CD14-positive monocyte (primary cell): Measurements from ENCODE around the gene MS4A18. TPM values are rescaled to one million over a fixed set of nuclear protein-coding genes. Genes with fewer than 3 reads are reported as not detected.

Experiments
- DNase-seq, 3 donors: peaks; one replicate each; pipeline ENCODE4 v3.0.0-alpha.2; 2011 to 2022
- H2AFZ ChIP-seq: 2 replicates; pipeline ENCODE4 v1.6.0; 2012; ENCODE audit warnings: mild to moderate bottlenecking, low read depth, low read length, inconsistent platforms; ENCODE audit not compliant: insufficient read depth, poor library complexity, severe bottlenecking
- H3K27ac ChIP-seq, 2 donors: 1 replicate in 1 of 2; 2 replicates in 1 of 2; pipeline ENCODE4 v1.5.1; 2012 to 2013; ENCODE audit warnings: low read length in 2 of 2, control low read depth in 1 of 2, inconsistent platforms in 1 of 2, low read depth in 1 of 2, mild to moderate bottlenecking in 1 of 2
- H3K27me3 ChIP-seq, 2 donors: one replicate each; pipeline versions ENCODE4 v1.6.0 to v1.6.1; 2011 to 2013; ENCODE audit warnings: low read length in 2 of 2; ENCODE audit not compliant: control insufficient read depth in 2 of 2, insufficient read depth in 2 of 2
- H3K36me3 ChIP-seq, 2 donors: replicated peaks in 1 of 2; 1 replicate in 1 of 2; 2 replicates in 1 of 2; pipeline versions ENCODE4 v1.5.1 to v1.6.1; 2012 to 2013; ENCODE audit warnings: low read length in 2 of 2, control low read depth in 1 of 2, inconsistent platforms in 1 of 2, mild to moderate bottlenecking in 1 of 2; ENCODE audit not compliant: insufficient read depth in 2 of 2, control insufficient read depth in 1 of 2
- H3K4me1 ChIP-seq, 2 donors: 1 replicate in 1 of 2; 2 replicates in 1 of 2; pipeline versions ENCODE4 v1.5.1 to v1.6.1; 2012 to 2013; ENCODE audit warnings: low read length in 2 of 2, control low read depth in 1 of 2, inconsistent platforms in 1 of 2, mild to moderate bottlenecking in 1 of 2, moderate library complexity in 1 of 2; ENCODE audit not compliant: insufficient read depth in 2 of 2, control insufficient read depth in 1 of 2
- H3K4me2 ChIP-seq: replicated peaks from 2 replicates; pipeline ENCODE3; 2012; ENCODE audit warnings: low read length, moderate library complexity, mild to moderate bottlenecking; ENCODE audit not compliant: poor library complexity, severe bottlenecking; ENCODE audit errors: extremely low read depth
- H3K4me3 ChIP-seq, 3 experiments: fragments of 200-600 bp in 1 of 3; sonication (generic) in 1 of 3; replicated peaks in 1 of 3; 1 replicate in 2 of 3; 2 replicates in 1 of 3; pipeline ENCODE4 v1.5.1; 2011 to 2013; ENCODE audit warnings: low read length in 3 of 3, mild to moderate bottlenecking in 3 of 3, control low read depth in 2 of 3, low read depth in 2 of 3, inconsistent platforms in 1 of 3, moderate library complexity in 1 of 3
- H3K79me2 ChIP-seq: 2 replicates; pipeline ENCODE4 v1.6.0; 2012; ENCODE audit warnings: mild to moderate bottlenecking, control low read depth, inconsistent platforms, low read length, moderate library complexity; ENCODE audit not compliant: insufficient read depth
- H3K9ac ChIP-seq: 2 replicates; pipeline ENCODE4 v1.6.0; 2017; ENCODE audit warnings: low read length, mild to moderate bottlenecking; ENCODE audit not compliant: insufficient read depth, poor library complexity, severe bottlenecking
- H3K9me3 ChIP-seq, 2 donors: replicated peaks in 1 of 2; 1 replicate in 1 of 2; 2 replicates in 1 of 2; pipeline versions ENCODE4 v1.5.1 to v1.6.1; 2012 to 2013; ENCODE audit warnings: low read length in 2 of 2, control low read depth in 1 of 2; ENCODE audit not compliant: control insufficient read depth in 1 of 2, insufficient read depth in 1 of 2
- H4K20me1 ChIP-seq: 2 replicates; pipeline ENCODE4 v1.6.0; 2012; ENCODE audit warnings: mild to moderate bottlenecking, low read length, control low read depth, moderate library complexity; ENCODE audit not compliant: insufficient read depth
- H3K27ac Mint-ChIP-seq, 7 donors: one replicate each; pipeline ENCODE4 v1.8.0; 2020; ENCODE audit warnings: mild to moderate bottlenecking in 7 of 7, mixed read lengths in 7 of 7, moderate library complexity in 6 of 7, inconsistent platforms in 2 of 7
- H3K27me3 Mint-ChIP-seq, 3 donors: one replicate each; pipeline ENCODE4 v1.8.0; 2021 to 2022; ENCODE audit warnings: low read depth in 3 of 3, mild to moderate bottlenecking in 3 of 3, mixed read lengths in 3 of 3, moderate library complexity in 3 of 3, inconsistent platforms in 1 of 3
- H3K36me3 Mint-ChIP-seq, 2 donors: one replicate each; pipeline ENCODE4 v1.8.0; 2020; ENCODE audit warnings: mixed read lengths in 2 of 2, inconsistent platforms in 1 of 2, mild to moderate bottlenecking in 1 of 2
- H3K4me1 Mint-ChIP-seq: one replicate; pipeline ENCODE4 v1.8.0; 2020; ENCODE audit warnings: mild to moderate bottlenecking, mixed read lengths
- H3K4me3 Mint-ChIP-seq, 2 donors: one replicate each; pipeline ENCODE4 v1.8.0; 2020; ENCODE audit warnings: mild to moderate bottlenecking in 2 of 2, mixed read lengths in 2 of 2, moderate library complexity in 1 of 2
- H3K9me3 Mint-ChIP-seq, 7 donors: one replicate each; pipeline ENCODE4 v1.8.0; 2020 to 2022; ENCODE audit warnings: mixed read lengths in 7 of 7, mild to moderate bottlenecking in 6 of 7, moderate library complexity in 6 of 7, inconsistent platforms in 2 of 7
- CTCF ChIP-seq: fragments of 200-600 bp; IDR thresholded peaks from one replicate; pipeline ENCODE4 v1.8.0; 2022; ENCODE audit warnings: antibody characterized with exemption, mild to moderate bottlenecking
- WGBS: methylation state at CpG from one replicate; pipeline ENCODE4 v1.1.5; 2013; ENCODE audit warnings: missing lambda C conversion rate; ENCODE audit not compliant: insufficient coverage; 5-methylcytosine and 5-hydroxymethylcytosine counted together
- intact Hi-C, 2 donors: fragments of 100-400 bp; cut with micrococcal nuclease; formaldehyde crosslinking; loops; one replicate each; pipeline versions ENCODE4 v1.15.0 to v1.15.1; 2023
- polyA plus RNA-seq, 3 donors: library from polyadenylated mRNA; depleted of rRNA in 1 of 3; unstranded in 2 of 3; stranded (reverse) in 1 of 3; fragments of 300-500 nt in 2 of 3; fragments of >200 nt in 1 of 3; fragmentation: Illumina TruSeq in 2 of 3; gene quantifications; 1 replicate in 2 of 3; 2 replicates in 1 of 3; pipeline ENCODE4 v1.2.3, GENCODE V29; 2012 to 2021

Gene MS4A18
- polyA plus RNA-seq, 3 donors: not detected

GRCh38 chr11:60790726-60791125 is 66.2 kb downstream of the MS4A18 start:
- no peak for TF ChIP-seq CTCF
- no peaks in the 10 kb centered on the region for H3K36me3 ChIP-seq
- Mint-ChIP-seq H3K9me3 (peaks cover 0 to 9% (median 5%) of the 10 kb centered on the region in 7 donors), H3K27me3 (peaks cover 0 to 9% (median 4%) of the 10 kb centered on the region in 3 donors), H3K4me3 (no peak overlapping the region), H3K27ac (no peak overlapping the region), H3K4me1 (peaks cover 2% of the 10 kb centered on the region), H3K36me3 (no peaks in the 10 kb centered on the region)
- no peaks in the 10 kb centered on the region for H4K20me1 ChIP-seq
- no peak overlapping the region for H3K27ac ChIP-seq
- H3K79me2 ChIP-seq: no peaks in the 10 kb centered on the region
- no peaks in the 10 kb centered on the region for H3K27me3 ChIP-seq
- H3K4me2 ChIP-seq: no peak overlapping the region
- intact Hi-C loops: no loop called here
- H2AFZ ChIP-seq: no peak overlapping the region
- no peaks in the 10 kb centered on the region for H3K4me1 ChIP-seq
- no peak overlapping the region for H3K9ac ChIP-seq
- no peak for DNase-seq
- no peak overlapping the region for H3K4me3 ChIP-seq
- H3K9me3 ChIP-seq: peaks cover 0 to 4% of the 10 kb centered on the region in 2 donors
- WGBS: 95% methylated on average over 2 of the region's 3 CpGs

GRCh38 chr11:60791153-60791933 is 66.8 kb downstream of the MS4A18 start:
- Histone ChIP-seq H2AFZ (no peak overlapping the region), H3K9ac (no peak overlapping the region), H4K20me1 (no peaks in the 10 kb centered on the region), H3K27ac (no peak overlapping the region), H3K4me2 (no peak overlapping the region), H3K4me3 (no peak overlapping the region), H3K27me3 (no peaks in the 10 kb centered on the region), H3K36me3 (no peaks in the 10 kb centered on the region), H3K4me1 (no peaks in the 10 kb centered on the region), H3K9me3 (peaks cover 0 to 4% of the 10 kb centered on the region in 2 donors), H3K79me2 (no peaks in the 10 kb centered on the region)
- whole genome bisulfite sequencing: 89% methylated on average over 1 of the region's 4 CpGs
- Mint-ChIP-seq H3K36me3 (no peaks in the 10 kb centered on the region), H3K27ac (no peak overlapping the region), H3K27me3 (peaks cover 0 to 9% (median 4%) of the 10 kb centered on the region in 3 donors), H3K4me1 (peaks cover 5% of the 10 kb centered on the region), H3K4me3 (peak overlapping the region in 1 of 2 donors; percentile 27), H3K9me3 (peaks cover 0 to 9% (median 5%) of the 10 kb centered on the region in 7 donors)
- no peak for DNase-seq
- intact Hi-C loops: no loop called here
- no peak for TF ChIP-seq CTCF
